NT2/D1 (cell line): ENCODE measurements around the gene TM9SF4.

ENCODE experiments used
- YY1 ChIP-seq: IDR thresholded peaks from 2 replicates; pipeline ENCODE4 v1.6.1; 2011; ENCODE audit not compliant: insufficient read length, insufficient read depth
- ZNF274 ChIP-seq: IDR thresholded peaks from 2 replicates; pipeline ENCODE4 v1.6.1; 2011; ENCODE audit warnings: mild to moderate bottlenecking, low read depth, low read length

- TF ChIP-seq ZNF274 (no peak), YY1 (no peak)
Measured at GRCh38 chr20:32071395-32072167, 37.9 kb upstream of the TM9SF4 start.
